Osteocyte (in vitro differentiated cells): ENCODE results near the gene DCLRE1B. TPM values are rescaled to one million over a fixed set of nuclear protein-coding genes. Genes with fewer than 3 reads are reported as not detected.

Experiments
- DNase-seq: peaks from one replicate; pipeline ENCODE4 v3.0.0; 2021; ENCODE audit warnings: mixed read lengths; ENCODE audit not compliant: unreplicated experiment; ENCODE audit errors: extremely low spot score
- H3K27ac Mint-ChIP-seq: one replicate; pipeline ENCODE4 v1.8.0; 2021; ENCODE audit warnings: mild to moderate bottlenecking, mixed read lengths; ENCODE audit not compliant: unreplicated experiment
- H3K27me3 Mint-ChIP-seq: one replicate; pipeline ENCODE4 v1.8.0; 2021; ENCODE audit warnings: mixed read lengths; ENCODE audit not compliant: unreplicated experiment
- H3K36me3 Mint-ChIP-seq: one replicate; pipeline ENCODE4 v1.8.0; 2021; ENCODE audit warnings: mixed read lengths; ENCODE audit not compliant: unreplicated experiment
- H3K4me1 Mint-ChIP-seq: one replicate; pipeline ENCODE4 v1.8.0; 2021; ENCODE audit warnings: mixed read lengths; ENCODE audit not compliant: unreplicated experiment
- H3K4me3 Mint-ChIP-seq: one replicate; pipeline ENCODE4 v1.8.0; 2021; ENCODE audit warnings: mild to moderate bottlenecking, moderate library complexity, mixed read lengths; ENCODE audit not compliant: unreplicated experiment
- H3K9me3 Mint-ChIP-seq: one replicate; pipeline ENCODE4 v1.8.0; 2021; ENCODE audit warnings: mixed read lengths; ENCODE audit not compliant: unreplicated experiment
- CTCF ChIP-seq: fragments of 200-600 bp; sonication (generic); IDR thresholded peaks from 2 replicates; pipeline ENCODE4 v1.5.0; 2021; ENCODE audit warnings: antibody characterized with exemption, mild to moderate bottlenecking, moderate library complexity
- total RNA-seq: library from RNA; stranded (reverse); gene quantifications from 2 replicates; pipeline ENCODE4 v1.2.1, GENCODE V29; 2021

DCLRE1B gene
- total RNA-seq, 1 donor from 2014 or later = 10.0 TPM

- H3K9me3 Mint-ChIP-seq = no peaks in the 10 kb centered on the region
- peak within 1 kb of the TSS; percentile 97 for H3K4me3 Mint-ChIP-seq
- H3K4me1 Mint-ChIP-seq = peaks cover 47% of the 10 kb centered on the region
- H3K36me3 Mint-ChIP-seq = no peaks in the 10 kb centered on the region
- no peak for TF ChIP-seq CTCF
- peak; percentile 96 for DNase-seq
- H3K27me3 Mint-ChIP-seq = peaks cover 8% of the 10 kb centered on the region
- peak within 1 kb of the TSS; percentile 99 for H3K27ac Mint-ChIP-seq
Measured at GRCh38 chr1:113928941-113929749, 24.0 kb downstream of the DCLRE1B start, which contains the start of gene HIPK1. HIPK1 (plus strand) TSS chr1:113929324.

GRCh38 chr1:113929750-113930498, 24.8 kb downstream of the DCLRE1B start:
- Mint-ChIP-seq H3K4me1 (peaks cover 50% of the 10 kb centered on the region), H3K27ac (peak overlapping the region; percentile 96), H3K9me3 (no peaks in the 10 kb centered on the region), H3K4me3 (peak overlapping the region; percentile 92), H3K27me3 (no peaks in the 10 kb centered on the region), H3K36me3 (no peaks in the 10 kb centered on the region)
- DNase-seq = peak; percentile 85
- TF ChIP-seq CTCF = peak; percentile 39

GRCh38 chr1:113930499-113931161, 25.5 kb downstream of the DCLRE1B start:
- Mint-ChIP-seq H3K36me3 (no peaks in the 10 kb centered on the region), H3K9me3 (no peaks in the 10 kb centered on the region), H3K4me1 (peaks cover 50% of the 10 kb centered on the region), H3K4me3 (peak overlapping the region; percentile 92), H3K27me3 (no peaks in the 10 kb centered on the region), H3K27ac (peak overlapping the region; percentile 96)
- TF ChIP-seq CTCF = no peak
- no peak for DNase-seq

- no peaks in the 10 kb centered on the region for H3K27me3 Mint-ChIP-seq
- TF ChIP-seq CTCF = no peak
- peaks cover 53% of the 10 kb centered on the region for H3K4me1 Mint-ChIP-seq
- H3K27ac Mint-ChIP-seq = peak overlapping the region; percentile 96
- no peaks in the 10 kb centered on the region for H3K36me3 Mint-ChIP-seq
- no peaks in the 10 kb centered on the region for H3K9me3 Mint-ChIP-seq
- H3K4me3 Mint-ChIP-seq = peak overlapping the region; percentile 92
- DNase-seq = no peak
Measured at GRCh38 chr1:113931451-113931851, 26.3 kb downstream of the DCLRE1B start.
